ENCODE results near the gene DIAPH3. TPM values are rescaled to one million over a fixed set of nuclear protein-coding genes. Genes with fewer than 3 reads are reported as not detected.

Gene DIAPH3
- total RNA-seq, 4 donors from 2014 or later, result 0.27 to 3.9 (median 2.1) TPM

- TF ChIP-seq POLR2A (IDR thresholded peaks at IDR 0.05) (no peak), CTCF (IDR thresholded peaks at IDR 0.05) (no peak)
- WGBS, 2 donors, result 87 to 91% methylated on average over 5 of the region's 5 CpGs
- no peak overlapping the region for H3K4me3 ChIP-seq (ENCODE audit: low read depth, poor library complexity, severe bottlenecking)
- intact Hi-C loops (cut with DNase I; ENCODE audit: low total_unique reads), result no loop called here
- no peak for DNase-seq (ENCODE audit: low spot score in 2 of 2)
Observed at GRCh38 chr13:59746291-59746962, 417.3 kb downstream of the DIAPH3 start.

GRCh38 chr13:59745392-59745788 lies 418.3 kb downstream of the DIAPH3 start:
- intact Hi-C loops (cut with DNase I; ENCODE audit: low total_unique reads), result no loop called here
- 79 to 85% methylated on average over 1 of the region's 1 CpG for WGBS, 2 donors
- H3K4me3 ChIP-seq (ENCODE audit: low read depth, poor library complexity, severe bottlenecking), result no peak overlapping the region
- no peak for DNase-seq (ENCODE audit: low spot score in 2 of 2)
- no peak for TF ChIP-seq POLR2A (IDR thresholded peaks at IDR 0.05)
- no peak for TF ChIP-seq CTCF (IDR thresholded peaks at IDR 0.05)

- no peak overlapping the region for H3K4me3 ChIP-seq (ENCODE audit: low read depth, poor library complexity, severe bottlenecking)
- intact Hi-C loops (cut with DNase I; ENCODE audit: low total_unique reads), result no loop called here
- WGBS, 2 donors, result 76 to 90% methylated on average over 2 of the region's 2 CpGs
- TF ChIP-seq CTCF (IDR thresholded peaks at IDR 0.05), result no peak
- no peak for TF ChIP-seq POLR2A (IDR thresholded peaks at IDR 0.05)
- no peak for DNase-seq (ENCODE audit: low spot score in 2 of 2)
Observed at GRCh38 chr13:59744747-59745391, 418.9 kb downstream of the DIAPH3 start.

DNA sequence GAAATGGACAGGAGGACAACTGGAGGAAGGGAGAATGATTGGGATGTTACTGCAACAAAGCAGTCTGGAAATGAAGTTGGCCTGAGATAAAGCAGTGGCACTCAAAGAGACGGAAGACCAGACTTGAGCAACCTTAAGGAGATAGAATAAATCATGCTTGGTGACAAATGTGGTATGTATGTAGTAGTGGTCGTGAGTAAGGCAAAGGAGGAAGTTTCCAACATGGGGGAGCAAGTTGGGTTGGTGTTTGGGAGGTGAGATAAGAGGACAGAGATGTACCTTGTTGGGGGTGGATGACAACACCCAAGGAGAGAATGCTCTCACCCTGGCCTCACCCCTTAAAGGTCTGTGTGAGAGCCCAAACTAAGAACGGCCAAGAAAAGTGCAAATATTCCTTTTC lies 420.5 kb downstream of the DIAPH3 start:
- intact Hi-C loops (cut with DNase I; ENCODE audit: low total_unique reads), result no loop called here
- no peak for DNase-seq (ENCODE audit: low spot score in 2 of 2)
- whole genome bisulfite sequencing, 2 donors, result 80 to 90% methylated on average over 3 of the region's 3 CpGs
- no peak for TF ChIP-seq CTCF (IDR thresholded peaks at IDR 0.05)
- TF ChIP-seq POLR2A (IDR thresholded peaks at IDR 0.05), result no peak
- no peak overlapping the region for H3K4me3 ChIP-seq (ENCODE audit: low read depth, poor library complexity, severe bottlenecking)

DNA sequence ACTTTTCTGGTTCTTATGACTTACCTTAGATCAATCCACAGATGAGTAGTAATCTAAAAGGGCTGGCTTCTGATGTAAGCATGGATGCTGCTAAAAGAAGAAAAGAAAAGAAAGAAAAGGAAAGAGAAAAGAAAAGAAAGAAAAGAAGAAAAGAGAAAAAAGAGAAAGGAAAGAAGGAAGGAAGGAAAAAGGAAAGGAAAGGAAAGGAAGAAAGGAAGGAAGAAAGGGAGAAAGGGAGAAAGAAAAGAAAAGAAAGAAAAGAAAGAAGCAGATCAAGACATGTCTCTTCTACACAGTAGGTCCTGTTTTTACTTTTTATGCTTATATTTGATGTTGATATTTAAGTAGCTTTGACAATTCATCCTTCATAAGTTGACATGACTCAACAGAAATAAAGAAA lies 421.3 kb downstream of the DIAPH3 start:
- TF ChIP-seq POLR2A (IDR thresholded peaks at IDR 0.05), result no peak
- no peak for TF ChIP-seq CTCF (IDR thresholded peaks at IDR 0.05)
- DNase-seq (ENCODE audit: low spot score in 2 of 2), result no peak
- intact Hi-C loops (cut with DNase I; ENCODE audit: low total_unique reads), result no loop called here

More for the DNA sequence above, 421.3 kb downstream of the DIAPH3 start:
- H3K4me3 ChIP-seq (ENCODE audit: low read depth, poor library complexity, severe bottlenecking), result no peak overlapping the region

Data from lower leg skin (tissue), 4 donors.